Measurements from ENCODE around the gene STK38L.

The STK38L gene

DNA sequence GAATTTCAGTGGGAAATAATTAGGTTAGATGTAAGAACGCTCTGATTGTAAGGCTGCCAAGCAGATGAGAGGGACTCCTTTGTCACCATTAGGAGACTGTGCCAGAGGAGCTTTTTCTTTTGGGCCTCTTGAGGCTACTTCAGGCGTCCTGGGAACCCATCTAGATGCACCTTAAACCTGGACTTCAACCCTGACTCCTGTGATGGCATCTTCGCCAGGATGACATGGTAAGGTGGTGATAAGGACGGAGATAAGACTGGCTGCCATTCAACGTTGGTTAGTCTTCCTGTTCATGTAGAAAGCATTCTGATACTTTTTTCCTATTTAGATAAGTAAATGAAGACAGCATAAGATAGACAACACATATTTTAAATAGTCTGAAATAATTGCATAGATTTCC is 36.3 kb downstream of the STK38L start:
- no peak for DNase-seq

DNA sequence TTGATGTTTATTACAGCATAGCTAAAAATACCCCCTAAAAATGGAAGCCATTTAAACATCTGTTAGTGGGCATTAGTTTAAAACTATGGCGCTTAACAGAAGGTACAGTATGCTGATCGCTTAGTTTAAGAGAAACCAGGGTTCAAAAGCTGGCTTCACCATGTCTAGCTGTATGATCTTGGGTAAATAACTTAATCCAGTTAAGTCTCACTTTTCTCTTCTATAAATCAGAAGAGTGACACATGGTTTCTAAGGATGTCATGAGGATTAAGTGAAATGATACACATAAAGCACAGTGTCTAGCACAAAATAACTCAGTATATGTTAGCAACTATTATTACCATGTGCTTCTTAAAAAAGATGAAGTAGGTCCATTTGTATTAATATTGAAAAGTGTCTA is 38.7 kb downstream of the STK38L start:
- no peak for DNase-seq

DNA sequence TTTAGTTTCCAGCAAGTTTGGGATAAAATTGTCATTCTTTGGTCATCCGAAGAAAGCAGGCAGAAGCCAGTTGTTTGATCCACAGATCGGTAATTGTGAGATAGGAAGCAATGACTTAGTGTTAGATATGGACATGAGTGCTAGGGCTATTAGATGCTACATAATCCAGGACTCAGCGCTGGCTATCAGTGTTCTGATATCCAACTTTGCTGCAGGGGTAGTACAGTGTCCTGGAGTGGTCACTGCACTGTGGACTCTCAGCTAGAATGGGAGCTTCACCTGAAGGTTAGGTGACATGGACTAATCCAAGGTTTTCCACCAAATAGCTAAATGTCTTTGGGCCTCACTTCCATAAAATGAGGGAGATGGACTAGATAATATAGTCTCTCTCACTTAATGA is 39.9 kb downstream of the STK38L start:
- DNase-seq = no peak

DNA sequence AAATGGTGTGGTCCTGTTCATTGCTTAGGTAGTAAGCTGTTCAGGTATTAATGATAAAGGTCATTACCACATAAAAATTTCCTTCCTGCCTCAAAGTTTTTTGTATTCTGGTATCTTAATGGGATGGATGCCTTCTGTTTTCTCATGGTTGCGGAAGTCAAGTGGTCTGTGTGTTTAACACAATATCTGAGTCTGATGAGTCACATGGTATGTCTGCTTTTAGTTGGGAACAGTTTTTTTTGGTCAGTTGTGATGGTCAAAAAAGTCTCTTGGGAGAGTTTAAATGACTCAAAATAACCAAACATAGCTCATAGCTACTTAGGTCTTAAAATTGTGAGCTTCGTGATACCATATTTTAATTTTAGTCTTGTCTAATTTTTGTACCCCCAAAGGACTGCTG is 40.7 kb downstream of the STK38L start:
- no peak for DNase-seq

DNA sequence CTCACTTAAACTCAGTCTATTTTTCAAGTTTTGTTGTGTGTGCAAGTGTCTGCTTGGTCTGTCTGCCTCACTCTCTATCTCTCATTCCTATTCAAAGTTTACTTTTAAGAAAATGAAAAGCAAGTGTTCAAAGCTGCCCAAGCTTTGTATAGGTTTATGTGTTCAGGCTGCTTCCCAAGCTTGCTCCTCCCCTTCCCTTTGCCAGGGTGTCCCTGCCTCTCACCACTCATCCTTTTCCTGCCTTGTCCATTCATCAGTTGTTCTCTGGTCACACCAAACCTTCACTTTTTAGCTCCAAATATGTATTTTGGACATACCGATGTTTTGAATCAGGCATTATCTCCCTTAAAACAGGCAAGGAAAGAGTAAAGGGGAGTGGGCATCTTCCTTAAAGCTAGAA is 41.3 kb downstream of the STK38L start:
- DNase-seq = no peak

DNA sequence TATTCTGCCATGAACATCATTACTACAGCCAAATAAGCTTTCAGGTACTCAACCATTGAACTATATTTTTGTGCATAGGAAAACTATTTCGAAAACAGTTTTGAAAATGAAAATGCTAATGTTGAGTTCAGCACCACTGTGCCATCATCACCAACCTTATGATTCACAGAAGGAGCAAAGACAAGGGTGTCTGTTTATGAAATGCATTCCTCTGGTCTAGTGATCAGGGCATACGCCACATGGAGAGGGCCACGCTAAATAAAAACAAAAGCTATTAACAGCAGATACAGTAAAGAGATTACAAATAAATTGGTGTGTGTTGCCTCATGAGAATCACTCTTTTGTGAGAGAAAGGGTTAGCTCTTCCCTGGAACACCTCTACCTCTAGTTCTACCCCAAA is 45.3 kb downstream of the STK38L start:
- DNase-seq = no peak

DNA sequence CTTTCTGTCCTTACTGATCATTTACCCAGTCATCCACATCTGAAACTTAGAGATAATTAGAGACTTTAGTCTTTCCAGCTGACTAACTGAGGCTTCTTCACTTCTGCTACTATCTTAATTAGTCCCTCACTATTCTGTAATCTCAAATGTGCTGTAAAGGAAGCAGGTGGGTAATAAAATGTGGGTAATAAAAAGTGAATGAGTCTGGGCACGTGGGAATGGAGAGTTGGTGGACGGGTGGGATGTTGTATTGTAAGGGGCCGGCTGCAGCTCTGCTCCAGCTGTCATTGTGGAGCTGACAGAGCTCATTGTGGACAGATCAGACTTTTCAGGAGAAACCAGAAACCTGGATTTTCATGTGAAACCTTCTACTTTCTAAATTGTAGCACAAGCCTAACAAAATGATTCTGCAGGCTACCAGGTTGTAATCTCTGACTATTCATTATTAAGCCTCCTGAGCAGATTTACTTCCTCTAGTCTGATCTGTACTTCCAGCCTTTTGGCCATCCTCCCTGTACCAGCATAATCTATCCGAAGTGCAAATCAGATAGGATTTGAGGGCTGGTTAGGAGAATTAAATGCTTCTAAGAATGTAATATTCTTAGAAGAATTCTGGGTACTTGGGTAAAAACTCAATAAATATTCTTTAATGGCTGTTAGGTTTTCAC is 46.5 kb downstream of the STK38L start:
- DNase-seq = no peak

DNA sequence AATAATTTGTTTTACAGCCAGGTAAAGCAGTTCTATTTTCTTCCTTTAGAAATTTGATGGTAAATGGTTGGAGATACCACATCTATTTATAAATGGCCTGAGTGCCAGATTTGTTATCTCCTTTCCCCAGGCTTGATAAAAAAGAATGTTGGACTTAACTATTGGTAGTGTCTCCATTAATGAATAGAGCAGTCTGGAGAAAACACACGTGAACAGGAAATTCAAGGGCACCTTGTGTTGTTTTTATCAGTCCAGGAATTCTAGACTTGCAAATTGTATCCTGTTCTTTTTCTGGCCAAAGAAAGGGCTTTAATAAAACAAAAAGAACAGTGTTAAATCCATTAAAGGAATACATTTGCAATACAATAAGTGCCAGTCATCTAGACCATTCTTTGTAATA is 47.8 kb downstream of the STK38L start:
- no peak for DNase-seq

DNA sequence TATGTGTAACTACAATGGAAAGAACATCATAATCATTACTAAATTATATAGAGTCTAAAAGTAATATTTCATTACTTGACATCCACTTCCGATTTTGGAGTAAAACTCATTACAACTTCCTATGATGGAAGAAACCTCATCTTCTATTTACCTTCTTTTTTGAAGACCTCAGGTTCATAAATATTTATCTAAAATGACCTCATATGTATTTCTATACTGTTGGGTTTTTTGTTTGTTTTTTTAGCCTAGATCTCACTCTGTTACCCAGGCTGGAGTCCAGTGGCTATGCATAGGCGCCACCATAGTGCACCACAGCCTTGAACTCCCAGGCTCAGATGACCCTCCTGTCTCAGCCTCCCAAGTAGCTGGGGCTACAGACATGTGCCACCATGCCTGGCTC is 48.6 kb downstream of the STK38L start:
- DNase-seq = no peak

DNA sequence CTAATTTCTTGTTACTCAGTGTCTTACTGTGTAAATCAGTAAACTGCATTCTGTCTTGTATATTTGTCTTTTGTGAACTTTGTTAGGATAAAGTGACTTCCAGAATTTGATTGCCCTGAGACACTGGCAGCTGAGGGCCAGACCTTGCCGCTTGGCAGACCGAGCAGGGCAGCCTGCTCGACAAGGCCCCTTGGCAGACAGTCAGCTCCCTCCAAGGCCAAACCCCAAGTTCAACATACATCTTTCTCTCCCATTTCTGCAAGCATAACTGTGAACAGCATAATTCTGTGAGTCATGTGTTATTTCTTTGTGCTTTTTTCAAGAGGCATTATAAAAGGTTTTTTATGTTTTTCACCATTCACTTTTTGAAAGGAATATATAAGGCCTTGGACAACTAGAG is 49.4 kb downstream of the STK38L start:
- no peak for DNase-seq

DNA sequence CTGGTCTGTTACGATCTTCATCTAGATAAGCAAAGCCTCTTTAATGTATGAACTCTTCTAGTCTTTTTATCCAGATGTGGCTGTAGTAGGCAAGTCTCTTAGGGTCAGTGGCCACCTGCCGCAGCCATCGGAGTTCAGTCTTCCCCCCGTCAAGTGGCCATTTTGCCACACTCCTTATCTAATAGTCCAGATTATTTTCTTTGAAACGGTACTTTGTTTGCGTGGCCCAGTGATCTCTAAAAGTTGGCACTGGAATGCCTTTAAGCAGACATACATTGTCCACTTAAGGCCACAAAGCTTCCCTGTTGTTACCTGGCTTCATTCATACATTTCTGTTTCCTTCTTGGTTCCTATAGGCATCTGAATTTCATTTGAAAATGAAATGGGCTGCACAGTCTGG is 52.6 kb downstream of the STK38L start:
- no peak for DNase-seq

DNA sequence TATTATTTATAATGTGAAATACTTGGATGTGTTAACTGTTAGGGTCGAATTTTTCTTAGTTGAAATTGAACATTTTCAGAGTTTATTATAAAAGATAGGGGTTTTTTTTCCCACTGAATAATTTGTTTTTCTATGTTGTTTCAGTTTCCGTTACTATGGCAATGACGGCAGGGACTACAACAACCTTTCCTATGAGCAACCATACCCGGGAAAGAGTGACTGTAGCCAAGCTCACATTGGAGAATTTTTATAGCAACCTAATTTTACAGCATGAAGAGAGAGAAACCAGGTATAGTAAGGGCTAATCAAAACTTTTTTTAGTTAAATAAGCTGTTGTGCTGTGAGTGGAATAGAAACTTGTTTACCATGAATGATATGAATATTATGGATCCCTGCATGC is 53.5 kb downstream of the STK38L start:
- DNase-seq = no peak

DNA sequence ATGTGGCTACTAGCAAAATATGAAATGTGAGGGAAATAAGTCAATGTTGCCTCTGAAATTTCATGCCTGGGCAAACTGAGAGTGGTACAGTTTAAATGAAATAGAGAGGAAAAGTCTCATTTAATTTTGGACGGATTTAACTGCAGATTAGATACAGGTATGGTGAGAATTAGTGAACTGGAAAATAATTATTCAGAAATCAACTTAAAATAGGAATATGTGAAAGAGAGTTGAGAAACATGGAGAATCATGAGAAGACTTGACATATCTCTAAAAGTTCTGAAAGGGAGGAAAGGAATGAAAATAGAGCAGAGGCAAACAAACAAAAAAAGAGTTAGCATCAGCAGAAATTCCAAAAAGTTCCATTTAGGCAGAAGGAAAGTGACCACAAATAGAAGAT is 55.0 kb downstream of the STK38L start:
- no peak for DNase-seq

DNA sequence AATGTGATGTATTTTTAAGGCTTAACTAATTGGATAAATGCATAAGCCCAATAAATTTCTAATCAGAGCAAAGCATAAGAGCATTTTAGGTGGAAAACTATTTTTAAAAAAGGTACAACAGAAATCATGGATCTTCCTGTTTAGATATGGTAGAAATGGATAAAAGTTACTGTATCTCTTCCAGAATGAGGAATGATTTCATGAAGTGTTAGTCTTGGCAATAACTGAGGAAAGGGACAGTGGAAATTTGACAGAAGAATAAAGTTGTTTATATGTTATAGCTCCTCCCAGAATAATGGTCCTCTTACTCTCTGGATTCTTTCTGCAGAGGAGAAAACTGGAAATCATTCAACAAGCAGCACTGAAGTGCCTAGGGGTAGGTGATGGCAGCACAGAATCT is 56.1 kb downstream of the STK38L start:
- DNase-seq = no peak

DNA sequence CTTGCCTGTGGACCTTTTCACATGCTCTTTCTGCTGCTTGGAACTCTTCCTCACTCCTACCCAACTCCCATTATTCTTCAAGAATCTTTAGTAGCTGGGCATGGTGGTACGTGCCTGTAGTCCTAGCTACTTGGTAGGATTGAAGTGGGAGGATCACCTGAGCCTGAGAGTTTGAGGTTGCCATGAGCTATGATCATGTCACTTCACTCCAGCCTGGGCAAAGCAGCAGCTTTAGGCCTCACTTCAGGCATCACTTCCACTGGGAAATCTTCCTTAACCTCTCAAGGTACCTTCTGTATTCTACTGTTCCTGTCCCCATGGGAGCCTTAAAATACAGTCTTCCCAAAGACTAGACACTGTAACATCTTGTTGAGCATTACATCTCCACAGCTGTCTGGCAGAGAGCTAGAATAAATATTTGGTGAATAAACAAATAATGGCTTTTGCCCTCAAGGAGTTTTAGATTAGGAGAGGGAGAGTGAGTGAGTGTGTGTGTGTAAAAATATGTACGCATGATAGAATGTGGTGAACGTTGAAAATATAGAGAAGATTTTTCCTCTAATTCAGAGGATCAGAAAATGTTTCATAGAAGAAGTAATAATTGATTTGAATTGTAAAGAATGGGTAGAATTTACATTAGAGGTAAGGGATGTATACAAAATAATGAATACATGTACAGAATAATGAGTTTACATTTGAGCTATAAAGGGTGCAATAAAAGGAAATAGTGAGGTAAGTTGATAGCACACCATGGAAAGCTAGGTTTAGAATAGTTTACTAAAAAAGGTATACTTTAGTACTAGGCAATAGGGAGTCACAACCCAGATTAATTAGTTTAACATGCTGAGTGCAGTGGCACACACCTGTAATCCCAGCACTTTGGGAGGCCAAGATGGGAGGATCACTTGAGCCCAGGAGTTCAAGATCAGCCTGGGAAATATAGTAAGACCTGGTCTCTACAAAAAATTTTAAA is 59.3 kb downstream of the STK38L start:
- no peak for DNase-seq

DNA sequence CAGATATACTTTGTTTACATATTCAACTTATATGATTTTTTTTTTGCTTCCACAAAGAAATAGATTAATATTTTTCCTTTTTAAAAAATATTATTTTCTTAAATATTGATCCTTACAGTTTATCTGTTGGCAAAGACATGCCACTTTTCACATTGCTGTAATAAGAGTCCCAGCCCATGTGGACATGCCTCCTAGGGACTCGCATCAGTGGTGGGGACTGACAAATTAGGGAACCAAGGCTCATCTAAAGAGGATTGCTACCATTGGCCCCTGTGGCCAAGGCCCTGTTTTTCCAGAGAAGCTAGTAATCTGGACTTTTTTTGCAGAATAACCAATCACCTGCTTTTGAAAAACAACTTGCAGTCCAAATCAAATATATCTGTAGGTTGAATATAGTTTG is 60.8 kb downstream of the STK38L start:
- no peak for DNase-seq

DNA sequence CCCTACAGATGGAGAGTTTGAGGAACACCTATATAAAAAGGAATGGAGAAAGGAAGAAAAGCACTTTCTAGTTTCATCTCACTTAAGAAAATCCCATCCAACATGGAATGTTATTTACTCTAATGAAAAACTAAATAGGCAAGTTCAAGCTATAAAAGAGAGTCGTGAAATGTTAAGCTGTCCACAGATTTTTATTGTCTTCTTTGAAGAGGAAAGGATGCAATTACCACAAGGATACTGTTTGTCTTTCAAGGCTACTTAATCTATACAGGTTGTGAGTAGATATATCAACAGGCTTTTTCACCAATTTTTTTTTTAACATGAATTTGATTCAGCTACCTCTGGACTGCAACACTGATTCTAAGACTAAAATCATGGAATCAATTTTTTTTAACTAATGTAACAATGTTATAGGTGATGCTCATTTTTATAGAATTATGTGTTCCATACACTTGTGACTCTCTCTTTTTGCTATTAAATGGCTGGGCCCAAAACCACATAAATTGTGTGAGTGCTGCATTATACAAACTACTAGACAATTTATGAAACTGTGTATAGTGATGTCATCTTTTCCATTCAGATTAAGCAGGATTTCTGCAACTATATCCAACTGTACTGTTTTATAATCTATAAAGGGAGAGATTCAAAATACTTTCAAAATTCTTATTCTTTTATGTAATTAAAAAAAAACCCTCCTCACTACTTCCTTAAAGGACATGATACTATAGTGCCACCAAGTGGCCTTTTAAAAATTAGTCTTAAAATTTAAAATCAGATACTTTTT is 61.8 kb downstream of the STK38L start:
- DNase-seq = no peak

DNA sequence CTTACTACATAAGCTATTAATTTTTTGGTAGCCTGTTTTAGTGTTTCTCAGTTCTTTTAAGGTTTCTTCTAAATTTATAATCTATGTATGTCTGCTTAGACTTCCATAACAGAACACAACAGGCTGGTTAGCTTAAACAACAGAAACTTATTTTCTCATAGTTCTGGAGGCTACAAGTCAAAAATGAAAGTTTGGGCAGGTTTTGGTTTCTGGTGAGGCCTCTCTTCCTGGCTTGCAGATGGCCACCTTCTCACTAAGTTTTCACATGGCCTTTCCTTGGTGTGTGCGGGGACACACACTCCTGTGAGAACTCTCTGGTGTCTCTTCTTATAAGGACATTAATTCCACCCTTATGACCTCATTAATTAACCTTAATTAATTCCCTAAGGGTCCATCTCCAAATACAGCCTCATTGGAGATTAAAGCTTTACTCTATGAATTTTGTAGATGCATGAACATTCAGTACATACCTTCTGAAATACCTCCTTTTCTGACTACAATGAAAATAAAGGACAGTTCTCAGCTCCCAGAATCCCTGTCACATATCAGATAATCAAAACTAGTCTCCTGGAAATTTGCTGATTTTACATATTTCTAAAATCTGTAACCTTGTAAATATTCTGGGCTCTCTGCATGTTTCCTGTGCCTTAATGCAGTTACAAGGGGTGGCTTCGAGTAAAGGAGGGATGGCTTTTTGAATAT is 65.4 kb downstream of the STK38L start:
- DNase-seq = no peak

DNA sequence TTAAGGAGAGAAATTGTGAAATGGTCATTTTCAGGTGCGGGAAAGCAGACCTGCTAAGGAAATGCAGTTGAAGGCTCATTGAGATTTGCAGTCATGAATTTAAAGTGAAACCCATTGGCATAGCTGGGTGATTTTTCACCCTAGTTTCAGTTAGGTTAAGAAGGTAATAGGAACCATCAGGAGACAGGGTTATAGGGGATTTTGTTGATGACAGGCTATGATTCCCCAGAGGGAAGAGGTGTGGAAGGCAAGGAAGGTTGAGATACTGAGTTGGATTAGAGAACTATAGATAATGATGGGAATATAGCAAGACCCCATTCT is 65.9 kb downstream of the STK38L start:
- DNase-seq = no peak

DNA sequence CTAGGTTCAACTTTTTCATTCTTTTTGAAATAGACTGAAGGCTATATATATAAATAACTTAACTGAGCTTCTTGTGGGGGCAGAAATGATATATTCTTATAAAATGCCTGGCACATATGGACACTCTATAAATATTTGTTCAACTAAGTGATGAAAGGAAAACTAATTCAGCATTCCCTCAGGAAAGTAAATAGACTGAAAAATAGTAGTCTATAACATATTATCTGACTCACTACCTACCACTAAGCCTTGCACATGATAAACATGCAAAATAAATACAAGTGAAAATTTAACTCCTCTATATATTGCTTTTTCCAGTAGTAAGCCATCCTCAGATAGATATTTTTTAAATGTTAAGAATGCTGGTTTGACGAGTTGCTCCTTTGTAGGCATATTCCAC is 72.9 kb downstream of the STK38L start:
- DNase-seq = no peak

DNA sequence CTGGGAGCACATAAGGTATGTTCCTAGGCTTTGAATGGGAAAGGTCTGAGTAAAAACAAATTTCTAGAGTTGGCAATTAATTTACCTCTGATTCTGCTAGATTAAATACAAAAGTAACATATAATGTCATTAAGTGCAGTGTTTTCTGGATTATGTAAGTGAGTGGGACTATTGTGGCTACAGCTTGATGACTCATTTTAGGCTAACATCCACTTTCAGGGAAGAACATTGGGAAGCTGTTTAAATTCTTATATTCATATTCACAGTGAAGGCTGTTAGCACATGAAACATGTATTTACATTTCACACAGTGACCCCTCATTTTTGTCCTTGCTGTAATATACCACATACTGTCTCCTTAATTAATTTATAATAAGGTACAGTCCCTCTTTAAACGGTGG is 75.3 kb downstream of the STK38L start:
- DNase-seq = no peak

DNA sequence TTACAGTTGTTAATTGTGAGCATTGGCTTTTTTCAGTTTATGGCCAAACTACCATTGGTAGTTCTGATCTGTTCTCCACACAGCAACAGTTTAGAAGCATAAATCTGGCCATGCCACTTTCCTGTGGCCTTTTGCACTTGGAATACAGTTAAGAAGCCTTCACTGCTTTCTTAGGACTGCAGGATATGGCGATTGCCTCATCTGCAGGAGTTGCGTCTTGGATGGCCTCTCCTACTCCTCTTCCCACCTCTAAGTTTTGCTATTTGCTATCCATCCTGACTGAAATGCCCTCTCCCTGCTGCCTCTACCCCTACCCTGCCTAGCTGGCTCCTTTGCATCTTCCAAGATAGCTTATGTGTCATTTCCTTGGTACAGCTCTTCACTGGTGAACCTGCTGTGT is 75.8 kb downstream of the STK38L start:
- no peak for DNase-seq

DNA sequence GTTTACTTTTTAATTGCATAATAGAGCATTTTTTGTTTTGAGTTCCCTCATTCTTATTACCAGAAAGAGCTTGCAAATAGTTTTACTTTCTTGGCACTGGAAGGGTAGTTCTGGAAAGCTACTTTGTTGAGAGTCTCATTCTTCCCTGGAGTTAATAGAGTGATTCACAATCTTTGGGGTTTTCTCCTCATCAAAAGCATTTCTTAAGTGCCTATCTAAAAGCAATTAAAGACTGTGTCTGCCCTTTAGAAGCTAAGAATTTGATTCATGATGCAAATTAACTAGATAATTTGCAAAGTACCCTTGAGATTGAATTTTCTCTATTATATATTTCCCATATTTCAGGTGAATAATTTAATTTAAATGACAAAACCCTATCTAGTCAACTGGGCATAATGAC is 80.4 kb downstream of the STK38L start:
- no peak for DNase-seq
